HEK293T (cell line): ENCODE measurements around the gene PRSS50.

Experiments used
- CTCF ChIA-PET: fragments of 350-600 bp; formaldehyde crosslinking; extraction: SDS; loops from one replicate; lab custom pipeline; 2021; ENCODE audit warnings: antibody characterized with exemption, inconsistent platforms; lab: Yijun Ruan, JAX
- POLR2A ChIA-PET: fragments of 350-600 bp; formaldehyde crosslinking; extraction: SDS; loops from one replicate; lab custom pipeline; 2020; ENCODE audit warnings: antibody characterized with exemption, inconsistent platforms; lab: Yijun Ruan, JAX
- DNase-seq: peaks from one replicate; pipeline ENCODE4 v3.0.0; 2012; ENCODE audit warnings: mixed read lengths; ENCODE audit errors: extremely low spot score
- ARNT ChIP-seq: fragments of 450-650 bp; IDR thresholded peaks from 2 replicates; pipeline ENCODE4 v1.6.1; 2017; ENCODE audit warnings: mild to moderate bottlenecking
- BHLHE40 ChIP-seq: fragments of 450-650 bp; IDR thresholded peaks from 2 replicates; pipeline ENCODE4 v1.6.1; 2016; ENCODE audit warnings: mild to moderate bottlenecking, moderate library complexity, borderline replicate concordance
- CTBP1 ChIP-seq: fragments of 450-650 bp; IDR thresholded peaks from 2 replicates; pipeline ENCODE4 v1.6.1; 2016; ENCODE audit warnings: borderline replicate concordance
- ELF4 ChIP-seq: fragments of 450-650 bp; IDR thresholded peaks from 2 replicates; pipeline ENCODE4 v1.6.1; 2017; ENCODE audit warnings: antibody characterized with exemption
- FOXA1 ChIP-seq: fragments of 450-650 bp; IDR thresholded peaks from 2 replicates; pipeline ENCODE4 v1.6.1; 2016; ENCODE audit warnings: mild to moderate bottlenecking
- FOXK2 ChIP-seq: fragments of 450-650 bp; IDR thresholded peaks from 2 replicates; pipeline ENCODE4 v1.6.1; 2016; ENCODE audit warnings: mild to moderate bottlenecking
- FOXM1 ChIP-seq: fragments of 450-650 bp; IDR thresholded peaks from 2 replicates; pipeline ENCODE4 v1.6.1; 2017; ENCODE audit warnings: mild to moderate bottlenecking, borderline replicate concordance
- HDGF ChIP-seq: fragments of 450-650 bp; IDR thresholded peaks from 2 replicates; pipeline ENCODE4 v1.6.1; 2017; ENCODE audit warnings: antibody characterized with exemption, borderline replicate concordance
- L3MBTL2 ChIP-seq: fragments of 450-650 bp; conservative IDR thresholded peaks from 2 replicates; pipeline ENCODE4 v1.6.1; 2016; ENCODE audit warnings: mild to moderate bottlenecking
- LEF1 ChIP-seq: fragments of 450-650 bp; IDR thresholded peaks from 2 replicates; pipeline ENCODE4 v1.6.1; 2017; ENCODE audit warnings: mild to moderate bottlenecking, borderline replicate concordance
- NFRKB ChIP-seq: fragments of 450-650 bp; IDR thresholded peaks from 2 replicates; pipeline ENCODE4 v1.6.1; 2016; ENCODE audit warnings: mild to moderate bottlenecking, moderate library complexity
- SP1 ChIP-seq: fragments of 450-650 bp; IDR thresholded peaks from 2 replicates; pipeline ENCODE4 v1.6.1; 2017
- SUZ12 ChIP-seq: fragments of 450-650 bp; IDR thresholded peaks from 2 replicates; pipeline ENCODE4 v1.6.1; 2016; ENCODE audit warnings: mild to moderate bottlenecking
- TARDBP ChIP-seq: fragments of 450-650 bp; IDR thresholded peaks from 2 replicates; pipeline ENCODE4 v1.6.1; 2016
- ZNF384 ChIP-seq: fragments of 450-650 bp; IDR thresholded peaks from 2 replicates; pipeline ENCODE4 v1.6.1; 2016
- TF ChIP-seq, protein P1 (sequence below): fragments of 450-650 bp; IDR thresholded peaks from 2 replicates; pipeline ENCODE4 v1.6.1; 2016

The PRSS50 gene

DNA sequence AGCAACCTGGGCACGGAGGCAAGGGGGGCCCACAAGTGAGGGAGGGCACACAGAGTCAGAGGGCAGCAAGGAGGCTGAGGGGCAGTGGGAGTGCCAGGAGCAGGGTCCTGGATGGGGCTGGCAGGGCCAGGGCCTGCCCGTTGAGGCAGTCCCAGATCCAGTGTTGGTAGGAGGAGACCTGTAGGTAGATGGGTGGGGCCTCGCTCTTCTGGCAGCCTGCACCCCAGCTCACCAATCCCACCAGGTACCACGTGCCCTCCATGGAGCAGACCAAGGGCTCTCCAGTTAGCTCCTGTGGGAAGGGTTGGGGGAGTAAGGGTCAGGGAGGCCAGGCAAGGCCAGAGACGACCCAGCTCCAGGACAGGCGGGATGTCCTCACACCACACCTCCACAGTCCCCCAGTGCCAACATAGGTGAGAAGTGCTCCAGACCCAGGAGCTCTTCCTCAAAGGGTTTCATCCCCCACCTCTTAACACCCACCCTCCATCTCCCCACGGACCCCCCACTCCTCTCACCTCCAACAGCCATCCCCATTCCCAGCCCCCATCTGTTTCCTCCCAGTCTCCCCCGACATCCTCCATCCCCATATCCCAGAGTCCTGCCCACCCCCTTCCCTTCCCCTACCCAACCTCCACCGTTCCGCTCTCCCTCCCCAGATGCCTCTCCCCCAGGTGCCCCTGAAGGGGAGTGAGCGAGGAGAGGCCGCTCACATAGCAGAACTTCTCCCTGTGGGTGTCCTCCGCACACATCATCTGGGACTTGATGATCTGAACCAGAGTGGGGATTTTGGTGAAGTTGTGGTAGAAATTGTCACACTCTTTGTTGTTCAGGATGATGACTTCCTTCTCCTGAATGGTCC is 5.2 kb downstream of the PRSS50 start:
- POLR2A ChIA-PET, result no interaction called here
- CTCF ChIA-PET, result interaction anchor here (1.4 kb wide), 1 partner anchor 182 kb away, joined by 4 read pairs; no protein-coding TSS in a partner anchor
- TF ChIP-seq ELF4 (no peak), SP1 (no peak), NFRKB (no peak), FOXM1 (no peak), TARDBP (no peak), ZNF384 (no peak), BHLHE40 (no peak), FOXK2 (no peak)
- no peak for DNase-seq

DNA sequence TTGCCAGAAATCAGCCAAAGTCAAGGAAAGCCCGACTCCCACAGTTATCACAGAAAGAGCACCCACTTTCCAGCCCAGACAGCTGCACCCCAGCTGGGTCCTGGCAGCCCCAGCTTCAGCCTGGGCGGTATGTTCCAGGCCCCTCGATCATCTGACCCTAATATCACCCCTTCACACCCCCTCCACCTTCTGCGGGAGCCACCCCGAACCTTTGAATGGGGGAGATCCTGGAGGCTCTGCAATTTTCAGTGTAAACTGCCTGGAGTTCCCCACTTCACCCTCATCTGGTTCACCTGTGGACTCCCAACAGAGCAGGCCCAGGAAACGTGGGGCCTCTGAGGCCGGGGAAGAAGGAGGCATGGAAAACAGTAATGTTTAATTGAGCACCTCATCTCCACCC is 5.9 kb downstream of the PRSS50 start:
- DNase-seq, result no peak
- CTCF ChIA-PET, result no interaction called here
- TF ChIP-seq FOXK2 (no peak), SUZ12 (no peak)
- POLR2A ChIA-PET, result no interaction called here

DNA sequence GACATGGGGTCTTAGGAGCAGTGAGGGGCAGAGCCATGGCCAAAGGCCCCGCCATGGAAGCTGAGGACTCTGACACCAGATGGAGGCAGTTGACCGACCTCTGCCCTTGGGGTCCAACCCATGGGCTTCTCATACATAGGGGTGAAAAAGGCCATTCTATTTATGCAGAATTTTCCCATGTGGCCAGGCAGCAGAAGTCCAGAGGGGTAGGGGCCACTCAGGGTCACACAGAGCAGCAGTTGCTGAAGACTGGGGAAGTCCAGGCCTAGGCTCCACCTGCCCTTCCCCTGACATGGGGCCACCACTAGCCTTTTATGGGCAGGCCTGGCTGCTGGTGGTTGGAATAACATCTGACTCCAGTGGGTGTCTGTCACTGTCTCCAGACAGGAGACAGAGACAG is 6.4 kb downstream of the PRSS50 start:
- ChIA-PET CTCF (no interaction called here), POLR2A (no interaction called here)
- no peak for DNase-seq
- TF ChIP-seq SP1 (no peak), ZNF384 (no peak), ELF4 (no peak), L3MBTL2 (no peak), BHLHE40 (no peak), ARNT (no peak), NFRKB (no peak), SUZ12 (no peak), LEF1 (no peak), FOXM1 (no peak), FOXA1 (no peak), HDGF (no peak), TARDBP (no peak)
- TF ChIP-seq, protein P1, sequence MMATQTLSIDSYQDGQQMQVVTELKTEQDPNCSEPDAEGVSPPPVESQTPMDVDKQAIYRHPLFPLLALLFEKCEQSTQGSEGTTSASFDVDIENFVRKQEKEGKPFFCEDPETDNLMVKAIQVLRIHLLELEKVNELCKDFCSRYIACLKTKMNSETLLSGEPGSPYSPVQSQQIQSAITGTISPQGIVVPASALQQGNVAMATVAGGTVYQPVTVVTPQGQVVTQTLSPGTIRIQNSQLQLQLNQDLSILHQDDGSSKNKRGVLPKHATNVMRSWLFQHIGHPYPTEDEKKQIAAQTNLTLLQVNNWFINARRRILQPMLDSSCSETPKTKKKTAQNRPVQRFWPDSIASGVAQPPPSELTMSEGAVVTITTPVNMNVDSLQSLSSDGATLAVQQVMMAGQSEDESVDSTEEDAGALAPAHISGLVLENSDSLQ, result no peak

DNA sequence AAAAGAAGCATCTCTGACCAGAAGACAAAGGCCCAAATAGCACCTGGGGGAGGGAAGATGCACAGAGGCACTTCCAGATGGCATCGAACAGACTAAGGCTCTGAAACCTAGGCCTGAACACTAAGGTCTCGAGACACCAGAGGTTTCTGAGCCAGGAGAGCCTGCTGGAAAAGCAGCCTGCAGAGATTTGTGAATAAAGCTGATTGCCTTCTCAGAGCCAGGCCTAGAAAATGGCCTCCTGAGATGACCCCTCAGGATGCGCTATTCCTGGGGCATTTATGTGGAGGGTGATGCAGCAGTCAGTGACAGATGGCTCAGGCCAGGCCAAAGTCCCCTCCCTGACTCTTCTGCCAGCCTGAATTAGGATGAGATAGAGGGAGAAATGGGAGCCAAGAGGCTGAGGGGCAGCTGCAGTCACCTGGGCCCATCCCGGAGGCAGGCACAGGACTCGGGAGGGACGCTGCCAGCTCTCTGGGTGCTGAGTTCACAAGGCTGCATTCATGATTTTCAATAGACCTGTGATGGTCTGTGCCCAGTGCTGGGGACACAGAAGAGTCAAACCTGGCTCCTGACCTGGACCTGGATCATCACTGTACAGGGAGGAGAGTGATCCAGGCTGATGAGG is 6.9 kb downstream of the PRSS50 start:
- DNase-seq, result no peak
- POLR2A ChIA-PET, result no interaction called here
- CTCF ChIA-PET, result interaction anchor here (1.2 kb wide), 1 partner anchor 8 kb away, joined by 3 read pairs; no protein-coding TSS in a partner anchor
- TF ChIP-seq ELF4 (no peak), SP1 (no peak), HDGF (no peak), LEF1 (no peak), BHLHE40 (no peak), FOXM1 (no peak), FOXK2 (no peak), L3MBTL2 (no peak), ZNF384 (no peak), ARNT (no peak), NFRKB (no peak), TARDBP (no peak), FOXA1 (no peak), SUZ12 (no peak)
- TF ChIP-seq, protein P1, result no peak

DNA sequence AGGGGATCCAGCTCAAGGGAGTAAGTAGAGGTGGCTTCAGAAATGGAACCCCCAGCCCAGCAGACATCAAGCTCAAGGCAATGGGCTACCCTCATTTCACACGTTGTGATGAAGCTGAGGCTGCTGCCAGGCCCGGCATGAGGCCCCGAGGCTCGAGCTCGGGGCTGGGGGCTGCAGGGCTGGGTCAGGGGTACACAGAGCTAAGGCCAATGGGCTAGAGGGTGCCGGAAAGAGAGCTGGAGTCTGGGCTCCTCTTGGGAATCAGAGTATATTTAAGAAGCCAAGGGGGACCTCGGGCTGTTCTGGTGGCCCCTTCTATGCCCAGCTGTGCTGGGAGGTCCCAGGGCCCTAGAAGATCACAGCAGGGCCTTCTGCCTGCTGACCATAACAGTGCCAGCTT is 7.4 kb downstream of the PRSS50 start:
- ChIA-PET CTCF (interaction anchor here (1.2 kb wide), 1 partner anchor 9 kb away, joined by 3 read pairs; no protein-coding TSS in a partner anchor), POLR2A (no interaction called here)
- no peak for DNase-seq
- TF ChIP-seq, protein P1, result no peak
- no peak for TF ChIP-seq SP1
- TF ChIP-seq NFRKB, result no peak
- TF ChIP-seq ZNF384, result no peak
- TF ChIP-seq SUZ12, result no peak
- no peak for TF ChIP-seq FOXA1
- no peak for TF ChIP-seq ARNT
- TF ChIP-seq TARDBP, result no peak

DNA sequence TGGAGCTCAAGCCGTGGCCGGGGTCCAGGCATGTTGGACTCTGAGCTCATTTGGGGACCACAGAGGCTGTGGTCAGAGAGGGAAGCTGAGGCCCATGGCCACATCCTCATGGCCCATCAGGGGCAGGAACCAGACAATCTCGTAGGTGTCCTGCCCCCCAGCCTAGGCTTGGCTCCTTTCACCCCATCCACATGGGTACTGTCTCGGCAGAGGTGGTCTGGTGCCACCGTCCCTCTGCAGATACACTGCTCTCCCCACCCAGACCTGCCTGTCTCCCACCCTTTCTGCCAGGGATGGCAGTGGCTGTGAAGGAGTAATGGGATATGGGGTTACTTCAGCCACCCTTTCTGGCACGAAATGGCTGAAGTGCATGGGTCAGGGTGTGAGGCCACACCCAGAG is 7.9 kb downstream of the PRSS50 start:
- CTCF ChIA-PET, result interaction anchor here (1.2 kb wide), 1 partner anchor 9 kb away, joined by 3 read pairs; no protein-coding TSS in a partner anchor
- POLR2A ChIA-PET, result no interaction called here
- DNase-seq, result no peak
- TF ChIP-seq CTBP1, result no peak
- no peak for TF ChIP-seq HDGF
- no peak for TF ChIP-seq FOXK2
- TF ChIP-seq SUZ12, result no peak
